Activated CD4-positive, alpha-beta T cell treated with anti-CD3 and anti-CD28 coated beads, Interleukin-2, Interleukin-6, amounts not matched to agents 100 ng/mL and 50 ng/mL, durations not matched to agents 16 hours and 8 hours (primary cell): Measurements from ENCODE around the gene PALB2.

Source experiments
- DNase-seq: peaks from one replicate; pipeline ENCODE4 v3.0.0-alpha.2; 2020

The PALB2 gene

DNA sequence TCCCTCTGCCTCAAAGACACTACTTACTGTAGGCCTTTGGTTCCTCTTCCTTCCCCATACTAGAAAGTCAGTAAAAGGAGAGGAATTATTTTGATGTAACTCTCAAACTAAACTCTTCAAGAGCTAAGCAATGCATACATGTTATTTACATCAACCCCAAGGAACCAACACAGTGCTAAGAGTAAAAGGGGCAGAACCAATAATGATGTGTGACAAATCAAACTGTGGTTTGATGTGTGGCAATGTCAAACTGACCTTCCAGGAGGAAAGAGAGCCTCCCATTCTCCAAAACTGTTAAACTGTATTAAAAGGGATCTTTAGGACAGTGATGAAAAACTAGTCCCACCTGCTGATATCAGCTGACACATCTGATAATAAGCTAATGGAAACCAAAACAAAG lies 60.7 kb downstream of the PALB2 start:
- no peak for DNase-seq

DNA sequence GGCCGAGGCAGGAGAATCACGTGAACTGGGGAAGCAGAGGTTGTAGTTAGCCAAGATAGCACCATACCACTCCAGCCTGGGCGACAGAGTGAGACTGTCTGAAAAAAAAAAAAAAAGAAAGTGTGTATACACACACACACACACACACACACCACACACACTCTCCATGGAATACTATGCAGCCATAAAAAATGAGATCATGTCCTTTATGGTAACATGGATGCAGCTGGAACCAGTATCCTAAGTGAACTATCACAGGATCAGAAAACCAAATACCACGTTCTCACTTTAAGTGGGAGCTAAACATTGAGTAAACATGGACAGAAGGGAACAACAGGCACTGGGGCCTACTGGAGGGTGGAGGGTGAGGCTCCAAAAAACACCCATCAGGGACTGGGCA lies 61.7 kb downstream of the PALB2 start:
- no peak for DNase-seq

DNA sequence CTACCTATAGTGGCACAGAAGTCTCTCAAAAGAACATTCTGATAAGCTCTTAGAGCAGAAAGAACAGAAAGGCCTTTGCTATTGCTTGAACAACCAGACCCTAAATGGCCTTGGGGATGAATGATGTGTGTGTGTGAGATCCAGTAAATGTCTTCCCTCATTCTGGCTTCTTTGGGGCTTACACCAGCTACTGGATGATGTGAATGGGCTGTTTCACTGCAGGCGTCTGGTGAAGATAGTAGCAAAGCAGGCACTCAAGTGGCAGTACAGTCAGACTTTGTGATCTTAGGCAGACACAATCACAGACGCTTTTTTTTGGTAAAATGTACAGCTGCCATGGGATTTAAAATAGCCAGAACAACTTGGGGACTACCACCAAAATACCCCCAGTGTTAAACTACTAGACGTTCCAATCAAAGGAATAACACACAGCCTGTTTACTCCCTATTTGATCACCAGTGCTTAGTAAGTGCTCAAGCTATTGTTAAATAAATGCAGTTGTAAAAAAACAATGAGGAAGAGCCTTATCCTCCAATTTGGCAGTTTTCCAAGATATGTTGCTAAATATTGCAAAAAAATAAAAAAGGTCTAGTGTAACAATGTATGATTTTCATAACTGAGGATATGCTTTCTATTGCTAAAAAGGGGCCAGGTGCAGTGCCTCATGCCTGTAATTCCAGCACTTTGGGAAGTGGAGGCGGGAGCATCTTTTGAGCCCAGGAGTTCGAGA lies 62.8 kb downstream of the PALB2 start:
- DNase-seq: no peak

DNA sequence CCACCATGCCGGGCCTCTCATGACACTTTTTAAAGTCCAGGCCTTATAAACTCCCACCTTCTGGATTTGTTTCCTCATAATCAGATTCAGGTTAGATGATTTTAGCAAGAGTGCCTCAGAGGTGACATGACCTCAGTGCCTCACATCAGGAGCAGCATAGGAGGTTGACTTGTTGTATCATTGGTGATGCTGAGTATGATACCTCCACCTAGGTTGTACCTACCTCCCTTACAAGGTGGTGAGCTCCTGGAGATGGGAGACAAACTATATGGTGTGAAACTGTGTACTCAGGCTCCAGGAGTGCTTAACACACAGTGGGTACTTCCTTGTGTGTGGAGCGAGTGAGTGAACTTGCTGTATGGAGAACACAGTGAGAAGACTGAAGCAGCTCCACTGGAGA lies 63.6 kb downstream of the PALB2 start:
- no peak for DNase-seq

DNA sequence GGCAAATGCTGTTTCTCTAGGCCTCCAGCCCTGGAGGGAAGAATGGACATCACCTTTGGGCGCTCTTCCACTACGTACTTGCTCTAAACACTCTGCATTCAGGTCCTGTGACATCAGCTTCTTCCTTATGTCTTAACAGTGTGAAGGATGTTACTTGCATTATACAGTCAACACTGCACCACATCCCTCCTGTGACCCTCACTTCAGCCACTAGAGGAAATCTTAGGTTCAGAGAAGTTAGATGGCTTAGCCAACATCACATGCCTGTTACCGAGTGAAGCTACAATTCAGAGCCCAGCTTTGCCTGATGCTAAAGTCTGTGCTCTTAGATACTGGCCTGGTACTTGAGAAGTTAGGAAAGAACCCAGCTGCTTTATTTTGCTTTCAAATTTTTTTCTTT lies 65.3 kb downstream of the PALB2 start:
- no peak for DNase-seq

DNA sequence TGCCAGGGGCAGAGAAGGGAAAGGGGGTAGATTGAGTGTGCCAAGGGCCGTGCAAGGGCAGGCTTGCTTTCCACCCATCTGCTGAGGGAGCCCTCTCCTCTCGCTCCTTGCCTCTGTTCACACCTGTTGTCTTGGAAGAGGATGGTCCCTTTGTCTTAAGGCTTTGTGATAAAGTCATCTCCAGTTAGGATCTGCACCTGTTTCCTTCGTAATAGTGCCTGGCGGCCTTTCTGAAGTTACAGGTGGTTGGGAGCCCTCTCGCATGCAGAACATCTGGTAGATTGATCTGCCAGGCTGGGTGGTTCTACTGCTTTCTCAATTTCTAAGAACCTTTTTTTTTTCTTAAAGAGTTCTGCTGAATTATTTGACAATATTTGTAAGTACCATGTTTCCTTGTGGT lies 67.3 kb downstream of the PALB2 start:
- no peak for DNase-seq

DNA sequence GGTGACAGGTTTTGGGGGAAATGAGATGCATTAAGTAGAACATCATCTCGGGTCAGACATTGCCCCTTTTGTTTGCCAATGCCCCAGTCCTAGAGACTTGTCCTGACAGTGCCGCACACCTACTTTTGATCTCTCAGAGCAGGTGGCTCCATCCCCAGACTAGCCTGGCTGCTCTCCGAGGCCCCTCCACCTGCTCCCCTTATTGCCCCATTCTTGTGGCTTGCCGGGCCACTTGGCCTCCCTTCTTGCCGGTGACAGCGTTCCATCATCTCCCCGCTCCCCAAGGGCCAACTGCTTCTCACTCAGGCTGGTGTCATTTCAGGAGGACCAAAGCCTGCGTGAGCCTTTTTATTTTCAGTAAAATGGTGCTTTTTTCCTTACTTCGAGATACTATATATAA lies 68.7 kb downstream of the PALB2 start:
- DNase-seq: no peak

DNA sequence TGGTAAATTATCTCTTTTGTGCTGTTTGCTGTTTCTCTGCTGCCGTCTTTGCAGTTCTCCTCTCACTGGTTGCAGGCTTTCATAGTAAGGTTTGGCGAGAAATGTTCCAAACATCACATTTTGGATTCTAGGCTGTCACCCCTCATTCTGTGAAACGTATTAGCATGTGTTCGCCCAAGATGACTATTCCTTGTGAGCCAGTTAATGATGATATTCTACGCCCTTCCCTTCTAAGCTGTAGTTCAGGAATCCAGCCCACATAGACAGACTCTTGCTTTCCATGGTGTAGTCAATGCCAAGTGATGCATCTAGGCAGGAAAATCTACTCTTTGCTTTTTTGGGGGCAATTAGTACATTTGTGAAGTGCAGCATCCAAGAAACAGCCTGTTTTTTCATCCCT lies 69.2 kb downstream of the PALB2 start:
- no peak for DNase-seq

DNA sequence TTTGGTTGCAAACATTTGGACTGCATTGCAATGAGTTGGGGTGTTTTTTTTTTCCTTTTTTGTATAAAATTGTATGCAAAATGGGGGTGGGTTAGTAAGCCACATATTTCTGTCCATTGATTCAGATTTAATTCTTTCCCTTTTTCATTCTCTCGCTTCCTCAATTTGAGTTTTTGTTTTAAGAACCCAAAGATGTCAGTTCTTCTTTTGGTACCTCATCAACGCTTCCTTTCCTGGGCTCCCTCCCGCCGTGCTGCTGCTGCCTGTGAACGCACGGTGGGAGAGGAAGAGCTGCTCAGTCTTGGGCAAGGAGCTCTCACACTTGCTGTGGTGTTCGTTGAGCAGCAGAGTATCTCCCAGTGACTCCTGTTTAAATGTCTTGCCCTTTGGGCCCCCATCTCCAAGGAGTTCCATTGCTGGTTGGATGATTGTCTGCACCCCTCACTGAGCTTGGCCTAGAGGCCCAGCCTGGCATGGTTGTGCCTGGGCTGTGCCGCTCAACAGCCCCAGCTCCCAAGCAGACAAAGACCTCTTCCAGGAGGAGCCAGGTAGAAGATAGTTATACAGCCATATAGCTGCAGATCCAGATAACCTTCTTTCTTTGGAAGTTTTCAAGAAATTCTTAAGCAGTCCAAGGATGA lies 70.0 kb downstream of the PALB2 start:
- no peak for DNase-seq

DNA sequence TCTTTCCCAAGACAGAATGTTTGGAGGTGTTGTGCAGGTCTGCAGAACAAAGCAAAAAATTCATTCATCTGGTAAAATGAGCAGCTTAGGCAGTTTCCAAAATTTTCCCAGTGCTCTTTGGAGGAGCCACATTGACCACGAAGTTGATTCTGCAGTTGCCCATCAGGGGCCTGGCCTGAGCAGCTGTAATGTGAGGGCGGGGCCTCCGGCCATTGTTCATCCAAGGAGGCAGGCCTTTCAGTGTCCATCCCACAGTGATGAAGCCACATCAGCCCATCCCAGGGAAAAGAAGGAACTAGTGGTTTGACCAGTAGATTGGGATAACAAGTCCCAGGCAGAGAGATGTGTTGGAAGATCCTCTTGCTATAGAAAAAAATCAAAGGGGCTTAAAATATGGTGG lies 73.5 kb downstream of the PALB2 start:
- DNase-seq: no peak

DNA sequence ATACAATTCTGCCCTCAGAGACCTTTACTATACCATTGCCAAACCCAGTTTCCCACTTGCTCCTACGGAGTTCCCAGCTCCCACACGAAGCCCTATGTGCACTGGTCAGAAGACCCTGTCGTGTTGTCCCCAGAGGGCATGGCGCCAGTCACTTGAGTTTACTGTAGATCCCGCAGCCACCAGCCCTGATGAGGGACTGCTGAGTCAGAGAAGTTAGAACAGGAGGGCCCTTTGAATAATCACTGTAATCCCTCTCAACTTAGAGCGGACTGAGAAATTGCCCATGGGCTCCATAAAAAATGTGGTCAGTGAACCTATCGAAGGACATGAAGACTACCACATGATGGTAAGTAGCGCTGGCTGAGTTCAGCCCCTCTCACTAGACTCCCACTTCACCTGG lies 74.4 kb downstream of the PALB2 start:
- no peak for DNase-seq

DNA sequence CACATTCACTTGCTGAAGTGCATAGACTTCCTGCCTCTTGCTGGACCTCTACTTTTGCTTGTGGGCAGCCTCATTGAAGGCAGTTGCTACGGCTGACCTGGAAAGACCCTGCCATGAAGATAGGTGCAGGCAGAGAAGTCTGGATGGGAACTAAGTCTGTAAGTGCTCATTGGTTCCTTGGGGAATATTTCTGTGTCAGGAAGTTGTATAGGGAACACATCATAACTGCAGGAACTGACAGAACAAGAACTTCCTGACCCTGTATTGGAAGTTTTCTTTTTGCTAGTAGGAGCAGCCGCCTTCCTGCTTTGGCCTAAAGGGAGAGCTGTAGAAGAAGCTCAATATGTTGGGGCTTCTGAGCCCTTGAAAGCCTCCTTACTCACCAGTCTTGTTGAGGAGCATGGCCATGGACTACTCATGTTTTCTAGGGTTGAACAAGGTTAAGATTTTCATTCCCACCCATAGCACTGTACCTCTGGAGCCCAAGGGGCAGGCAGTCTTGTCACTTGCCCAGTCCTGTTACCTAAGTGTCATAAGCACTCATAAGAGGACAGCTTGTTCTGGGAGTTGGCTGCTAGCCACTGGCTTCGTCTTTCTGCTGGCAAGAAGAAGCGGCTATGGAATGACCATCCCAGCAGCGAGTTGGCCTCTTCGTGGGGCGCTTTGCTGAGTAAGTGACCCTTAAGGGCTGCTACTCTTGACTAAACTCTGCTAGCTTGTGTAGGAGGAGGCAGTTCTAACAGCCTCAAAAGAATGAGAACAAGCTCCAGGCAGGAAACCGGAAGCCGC lies 76.3 kb downstream of the PALB2 start:
- DNase-seq: no peak

DNA sequence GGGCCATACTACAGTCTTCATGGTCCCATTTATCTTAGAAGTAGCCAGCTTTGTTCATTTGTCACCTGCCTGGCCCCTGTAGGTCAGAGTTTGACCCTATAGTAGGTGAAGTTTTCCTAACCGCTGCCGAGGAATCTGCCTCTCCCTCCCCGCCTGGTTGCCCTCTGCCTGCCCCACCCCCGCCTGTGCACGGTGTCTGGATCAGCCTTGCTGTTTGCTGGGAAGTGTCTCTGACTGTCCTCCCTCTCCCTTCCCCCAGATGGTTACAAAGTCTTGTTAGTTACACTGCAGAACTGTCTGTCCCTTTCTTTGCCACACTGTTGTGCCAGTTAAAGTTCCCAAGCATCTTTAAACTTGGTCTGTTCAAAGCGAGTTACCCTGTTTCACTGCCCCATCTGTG lies 77.9 kb downstream of the PALB2 start:
- no peak for DNase-seq

DNA sequence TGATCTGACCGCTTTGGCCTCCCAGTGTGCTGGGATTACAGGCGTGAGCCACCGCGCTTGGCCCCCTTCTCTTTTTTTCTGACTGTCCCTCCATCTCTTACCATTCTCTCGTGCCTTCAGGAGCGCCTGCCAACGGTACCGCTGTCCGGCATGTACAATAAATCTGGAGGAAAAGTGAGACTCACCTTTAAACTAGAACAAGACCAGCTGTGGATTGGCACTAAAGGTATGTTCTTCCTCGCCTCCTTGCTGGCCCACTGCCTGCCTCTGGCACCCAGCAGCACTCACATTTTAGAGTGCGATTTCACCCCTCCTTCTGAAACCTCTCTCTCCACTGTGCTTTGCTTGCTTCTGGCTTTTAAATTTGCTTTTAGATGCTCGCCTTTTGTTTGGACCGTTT lies 78.6 kb downstream of the PALB2 start:
- no peak for DNase-seq

DNA sequence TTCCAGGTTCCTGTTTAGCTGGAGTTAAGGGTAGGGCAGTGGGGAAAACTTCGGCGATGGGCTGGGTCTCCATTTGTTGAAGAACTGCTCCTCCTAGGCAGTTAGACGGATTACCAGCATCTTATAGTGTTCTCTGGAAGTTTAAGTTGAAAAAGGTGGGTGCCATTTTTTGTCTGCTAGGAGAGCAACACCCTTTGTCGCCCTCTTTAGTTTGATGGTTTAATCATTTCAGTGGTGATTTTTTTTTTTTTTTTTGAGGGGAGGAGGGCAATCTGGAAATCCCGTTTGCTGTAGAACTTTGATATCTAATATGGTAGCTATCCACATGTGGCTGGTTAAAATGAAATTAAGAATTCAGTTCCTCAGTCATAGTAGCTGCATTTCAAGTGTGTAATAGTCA lies 79.5 kb downstream of the PALB2 start:
- no peak for DNase-seq

DNA sequence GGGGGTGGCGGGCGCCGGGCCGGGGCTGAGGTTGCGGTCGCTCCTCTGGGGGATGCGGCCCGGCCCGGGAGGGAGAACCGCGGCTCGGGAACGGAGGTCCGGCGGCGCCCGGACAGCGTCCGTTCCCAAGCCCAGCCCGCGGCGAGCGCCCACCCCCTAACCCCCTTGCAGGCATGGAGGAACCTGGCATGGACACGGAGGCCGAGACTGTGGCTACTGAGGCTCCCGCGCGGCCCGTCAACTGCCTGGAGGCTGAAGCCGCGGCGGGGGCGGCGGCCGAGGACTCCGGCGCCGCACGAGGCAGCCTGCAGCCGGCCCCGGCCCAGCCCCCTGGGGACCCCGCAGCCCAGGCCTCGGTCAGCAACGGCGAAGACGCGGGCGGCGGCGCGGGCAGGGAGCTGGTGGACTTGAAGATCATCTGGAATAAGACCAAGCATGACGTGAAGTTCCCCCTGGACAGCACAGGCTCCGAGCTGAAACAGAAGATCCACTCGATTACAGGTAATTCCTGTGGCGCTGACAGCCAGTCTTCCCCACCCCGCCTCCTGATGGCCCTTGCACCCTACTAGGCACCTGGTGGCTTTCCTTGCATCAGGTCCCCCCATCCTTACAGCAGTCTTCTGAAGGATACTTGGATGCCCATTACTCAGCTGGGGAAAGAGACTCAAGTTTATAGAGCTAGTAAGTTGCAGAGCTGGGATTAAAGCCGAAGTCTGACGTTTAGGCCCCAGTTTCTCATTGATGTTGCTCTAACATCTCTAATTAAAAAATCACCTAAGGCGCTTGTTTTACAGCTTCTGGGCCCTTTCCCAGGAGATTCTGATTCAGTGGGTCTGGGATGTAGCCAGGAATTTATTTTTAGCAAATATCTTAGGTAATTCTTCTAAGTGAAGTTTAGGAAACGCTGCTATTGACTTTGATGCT lies 83.1 kb downstream of the PALB2 start:
- DNase-seq: peak; percentile 7

DNA sequence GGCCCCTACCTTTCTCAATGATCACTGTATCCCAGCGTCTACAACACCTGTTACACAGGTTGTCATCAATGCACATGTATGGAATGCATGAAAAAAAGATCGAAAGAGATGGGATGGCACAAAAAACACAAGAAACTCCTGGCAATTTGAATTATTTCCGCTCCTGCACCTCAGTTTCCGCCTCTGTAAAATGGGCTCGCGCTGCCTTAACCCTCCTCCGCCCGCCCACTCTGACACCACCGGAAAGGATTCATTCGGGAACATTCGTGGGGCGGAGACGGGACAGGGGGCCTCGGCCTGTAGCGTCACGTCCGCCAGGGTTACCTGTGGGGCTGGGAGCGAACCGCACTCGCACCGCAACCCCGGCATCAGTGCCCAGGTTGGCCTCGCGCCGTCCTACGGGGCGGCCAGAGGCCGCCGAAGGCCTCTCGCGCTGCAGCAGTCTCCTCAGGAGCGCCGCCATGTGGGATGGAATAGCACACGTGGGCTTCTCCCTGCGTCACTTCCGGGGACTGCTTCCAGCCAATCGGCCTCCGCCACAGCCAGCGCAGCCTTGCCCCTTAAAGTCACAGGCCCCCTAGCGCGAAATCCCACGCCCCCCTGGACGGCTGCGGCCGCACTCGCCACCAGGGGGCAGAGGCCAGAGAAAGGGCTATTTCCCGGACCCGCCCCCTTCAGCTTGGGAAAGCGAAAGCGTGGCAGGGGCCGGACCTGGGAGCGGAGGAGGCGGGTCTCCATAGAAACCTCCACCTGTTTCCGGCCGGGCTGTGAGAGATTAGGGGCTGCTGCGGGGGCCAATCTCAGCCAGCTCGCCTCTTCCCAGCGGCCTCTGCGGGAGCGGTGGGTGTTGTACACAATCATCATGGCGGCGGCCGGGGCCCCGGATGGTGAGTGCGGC lies 84.0 kb downstream of the PALB2 start, which contains the start of the genes EARS2 and UBFD1:
TSS of gene EARS2 (minus strand) at position 470 of the 898 bp plus-strand sequence. CDS start at position 463, 7 bp downstream.
TSS of gene UBFD1 (plus strand) at position 847 of the 898 bp plus-strand sequence. CDS start at position 863, 16 bp downstream.
- DNase-seq: peak; percentile 99

DNA sequence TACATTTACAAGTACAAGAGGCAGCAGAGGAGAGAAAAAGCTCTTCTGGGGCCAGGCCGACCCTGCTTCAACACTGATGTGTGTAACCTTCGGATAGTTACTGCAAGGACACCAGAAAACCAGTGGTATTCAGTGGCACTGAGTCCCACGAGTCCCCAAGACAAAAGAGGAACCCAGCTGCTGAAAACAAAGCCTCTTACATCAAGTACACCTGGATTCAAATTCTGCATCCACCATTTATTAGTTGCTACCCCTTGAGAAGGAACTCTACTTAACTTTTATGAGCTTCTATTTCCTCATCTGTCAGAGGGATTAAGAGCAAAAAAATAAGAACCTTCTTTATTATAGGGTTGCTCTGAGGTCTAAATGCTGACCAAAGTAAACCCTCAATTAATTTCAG lies 86.6 kb downstream of the PALB2 start:
- DNase-seq: no peak
